Measurements from ENCODE around the gene RBMX. TPM values are rescaled to one million over a fixed set of nuclear protein-coding genes. Genes with fewer than 3 reads are reported as not detected.

The RBMX gene
- total and polyA plus RNA-seq, 2 of the 4 experiments (the other 2 are of a cell fraction), result 151 to 337 TPM

DNA sequence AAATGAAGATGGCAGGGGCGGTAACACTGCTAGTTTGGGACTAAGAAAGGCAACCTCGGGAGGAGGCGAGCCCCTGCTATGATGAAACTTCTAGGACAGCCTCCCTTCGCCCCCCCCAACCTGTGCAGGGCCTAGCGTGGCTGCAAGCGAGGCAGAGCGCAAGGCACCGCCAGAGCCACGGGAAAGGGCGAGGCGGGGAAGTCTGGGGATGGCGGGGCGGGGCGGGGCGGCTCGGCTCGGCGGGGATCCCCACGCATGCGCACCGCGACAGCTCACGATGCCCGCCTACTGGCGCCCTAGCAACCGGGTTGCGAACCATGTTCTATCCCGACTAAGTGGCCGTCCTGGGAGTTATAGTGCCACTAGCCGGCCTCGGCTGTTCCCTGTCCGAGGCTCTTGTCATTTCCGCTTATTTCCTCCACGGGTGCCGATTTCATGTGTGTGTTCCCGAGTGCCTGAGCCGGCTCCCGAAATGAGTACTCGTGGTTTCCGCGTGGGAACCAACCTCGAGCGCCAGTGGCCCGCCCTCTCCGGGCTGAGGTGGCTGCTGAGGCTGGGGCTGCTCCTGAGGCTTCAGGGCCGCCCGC is 28.7 kb upstream of the RBMX start:
- in situ Hi-C loops (cut with MboI; ENCODE audit: low sequenced_read_pairs), result no loop called here
- no peak overlapping the region for H2BK120ac ChIP-seq (ENCODE audit: low read depth, low read length)
- H3K27me3 ChIP-seq (ENCODE audit: control insufficient read depth, insufficient read depth, low read length), result no peaks in the 10 kb centered on the region
- H3K27ac ChIP-seq (ENCODE audit: insufficient read depth, low read length), result peak overlapping the region; percentile 49
- H3K9me1 ChIP-seq (ENCODE audit: insufficient read depth, low read length), result no peaks in the 10 kb centered on the region
- no peak overlapping the region for H3K14ac ChIP-seq (replicated peaks; ENCODE audit: low read depth, low read length)
- H3K18ac ChIP-seq (ENCODE audit: low read depth, low read length), result no peak overlapping the region
- WGBS, 2 experiments (ENCODE audit: extremely low coverage in 2 of 2, insufficient read length in 1 of 2), result 34% methylated on average over 30 of the region's 47 CpGs; no CpG with 5 or more reads in 1 of the 2 experiments
- H3K36me3 ChIP-seq (ENCODE audit: control insufficient read depth, insufficient read depth, low read length), result no peaks in the 10 kb centered on the region
- H2AK9ac ChIP-seq (replicated peaks; ENCODE audit: low read depth, low read length, poor library complexity), result peak overlapping the region; percentile 73
- H4K20me1 ChIP-seq (ENCODE audit: insufficient read depth, low read length), result no peaks in the 10 kb centered on the region
- no peak overlapping the region for H2BK20ac ChIP-seq (ENCODE audit: low read depth, low read length)
- no peak overlapping the region for H3K56ac ChIP-seq (ENCODE audit: extremely low read depth, insufficient read depth, low read length)
- TF ChIP-seq SMC3 (IDR thresholded peaks at IDR 0.05; ENCODE audit: low read depth, low read length) (no peak), FOS (IDR thresholded peaks at IDR 0.05; ENCODE audit: low read depth, low read length) (no peak), NFE2L2 (IDR thresholded peaks at IDR 0.05; ENCODE audit: low read depth, low read length) (no peak), BHLHE40 (IDR thresholded peaks at IDR 0.05; ENCODE audit: low read depth, low read length) (no peak), MAZ (IDR thresholded peaks at IDR 0.05; ENCODE audit: borderline replicate concordance, low read depth, low read length) (peak; percentile 55; the same call in 1 of the 2 replicates), RAD21 (IDR thresholded peaks at IDR 0.05; ENCODE audit: low read length) (no peak), MXI1 (IDR thresholded peaks at IDR 0.05; ENCODE audit: borderline replicate concordance, low read depth, low read length) (peak; percentile 72), CEBPB (IDR thresholded peaks at IDR 0.05; ENCODE audit: low read depth, low read length) (0 out of 2 replicates have a peak, but pooled peaks have one; percentile 7)
- TF ChIP-seq, protein P1, sequence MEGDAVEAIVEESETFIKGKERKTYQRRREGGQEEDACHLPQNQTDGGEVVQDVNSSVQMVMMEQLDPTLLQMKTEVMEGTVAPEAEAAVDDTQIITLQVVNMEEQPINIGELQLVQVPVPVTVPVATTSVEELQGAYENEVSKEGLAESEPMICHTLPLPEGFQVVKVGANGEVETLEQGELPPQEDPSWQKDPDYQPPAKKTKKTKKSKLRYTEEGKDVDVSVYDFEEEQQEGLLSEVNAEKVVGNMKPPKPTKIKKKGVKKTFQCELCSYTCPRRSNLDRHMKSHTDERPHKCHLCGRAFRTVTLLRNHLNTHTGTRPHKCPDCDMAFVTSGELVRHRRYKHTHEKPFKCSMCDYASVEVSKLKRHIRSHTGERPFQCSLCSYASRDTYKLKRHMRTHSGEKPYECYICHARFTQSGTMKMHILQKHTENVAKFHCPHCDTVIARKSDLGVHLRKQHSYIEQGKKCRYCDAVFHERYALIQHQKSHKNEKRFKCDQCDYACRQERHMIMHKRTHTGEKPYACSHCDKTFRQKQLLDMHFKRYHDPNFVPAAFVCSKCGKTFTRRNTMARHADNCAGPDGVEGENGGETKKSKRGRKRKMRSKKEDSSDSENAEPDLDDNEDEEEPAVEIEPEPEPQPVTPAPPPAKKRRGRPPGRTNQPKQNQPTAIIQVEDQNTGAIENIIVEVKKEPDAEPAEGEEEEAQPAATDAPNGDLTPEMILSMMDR (conservative IDR thresholded peaks at IDR 0.05; ENCODE audit: low read depth, low read length), result no peak
- H4K91ac ChIP-seq (ENCODE audit: insufficient read depth, low read depth, low read length), result no peak overlapping the region
- peak overlapping the region; percentile 53 for H3K4me3 ChIP-seq (ENCODE audit: insufficient read depth, low read depth, low read length)
- no peaks in the 10 kb centered on the region for H3K79me1 ChIP-seq (ENCODE audit: low read depth in 1 of 2, low read length in 2 of 2)
- H3K9me3 ChIP-seq (ENCODE audit: control insufficient read depth, insufficient read depth, low read length), result no peaks in the 10 kb centered on the region
- no peak overlapping the region for H3K23ac ChIP-seq (ENCODE audit: low read depth, low read length)
- peak overlapping the region; percentile 43; the same call in 1 of the 2 replicates for H3K9ac ChIP-seq (ENCODE audit: low read depth, low read length)
- H2BK15ac ChIP-seq (ENCODE audit: low read depth, low read length), result no peak overlapping the region
- peak overlapping the region; percentile 98 for H2AFZ ChIP-seq (replicated peaks; ENCODE audit: low read length, poor library complexity)
- ChIA-PET POLR2A (ENCODE audit: unreplicated experiment) (interaction anchor here (1.0 kb wide), 1 partner anchor 29 kb away, joined by 4 read pairs; the partner anchor contains the start of gene RBMX), CTCF (no interaction called here)
- peak overlapping the region; percentile 83 for H3K4me2 ChIP-seq (ENCODE audit: low read depth, low read length)
- no peaks in the 10 kb centered on the region for H3K4me1 ChIP-seq (ENCODE audit: control insufficient read depth, insufficient read depth, low read length)
- H3K4ac ChIP-seq (ENCODE audit: low read depth, low read length), result no peak overlapping the region
- H4K8ac ChIP-seq (ENCODE audit: low read depth in 2 of 2, low read length in 2 of 2), result peak overlapping the region; percentile 18 to 66; a peak in 2 of 4 replicates
- ATAC-seq (ENCODE audit: low read depth), result peak; percentile 75
- H4K5ac ChIP-seq (ENCODE audit: low read depth, low read length), result no peak overlapping the region
- no TSS peak for BruUV-seq (replicated peaks)
- H2AK5ac ChIP-seq (ENCODE audit: low read depth, low read length), result no peak overlapping the region
- no peak overlapping the region for H2BK5ac ChIP-seq (ENCODE audit: low read depth, low read length, poor library complexity, severe bottlenecking)
- intact Hi-C loops (cut with micrococcal nuclease), result loop anchor here (1.0 kb wide), 1 partner anchor 30 kb away; no protein-coding TSS in a partner anchor
- dilution Hi-C loops (cut with HindIII; ENCODE audit: low sequenced_read_pairs, unreplicated experiment), result no loop called here
- DNase-seq, result peak; percentile 45
